HepG2 (cell line): ENCODE data around the gene IGFALS. TPM values are rescaled to one million over a fixed set of nuclear protein-coding genes. Genes with fewer than 3 reads are reported as not detected.

Experiments used
- ATAC-seq: fragments of 200-7000 bp; cut with Tn5 transposase; 3 replicates; pipeline ENCODE4 v1.9.1; 2020; ENCODE audit warnings: mild to moderate bottlenecking, moderate library complexity
- BruUV-seq: library from RNA; stranded (reverse); fragments of 400-500 nt; replicated peaks from 2 replicates; lab custom pipeline; 2021; lab: Mats Ljungman, UMichigan
- CTCF ChIA-PET: fragments of 300-600 bp; formaldehyde crosslinking; extraction: SDS; loops from one replicate; lab custom pipeline; 2021; ENCODE audit warnings: low total read pairs, inconsistent platforms, low intra/inter-chr PET ratio; lab: Yijun Ruan, JAX
- POLR2A ChIA-PET: fragments of 350-600 bp; sonication (Branson Sonifier 250); formaldehyde crosslinking; loops from one replicate; lab custom pipeline; 2020; ENCODE audit warnings: antibody characterized with exemption, inconsistent platforms; lab: Yijun Ruan, JAX
- DNase-seq: peaks from one replicate; pipeline ENCODE4 v3.0.0-alpha.2; 2015; ENCODE audit warnings: low spot score
- FAIRE-seq: peaks from 3 replicates; lab custom pipeline; 2011; peaks lifted over from hg19 to GRCh38; lab: Jason Lieb, UNC
- H2AFZ ChIP-seq: one replicate; pipeline ENCODE4 v1.6.1; 2011; ENCODE audit warnings: low read length, inconsistent platforms
- H3K27ac ChIP-seq: fragments of 300-600 bp; 3 replicates; pipeline ENCODE4 v1.8.0; 2011; ENCODE audit warnings: mixed run types, mild to moderate bottlenecking, mixed read lengths, low read length, inconsistent platforms; ENCODE audit not compliant: insufficient read depth; ENCODE audit errors: extremely low read length
- H3K27me3 ChIP-seq, 2 experiments: fragments of 200-600 bp in 1 of 2; 2 replicates in 1 of 2; 3 replicates in 1 of 2; pipeline versions ENCODE4 v1.6.0 to v1.8.0; 2011; ENCODE audit warnings: low read length in 2 of 2, mild to moderate bottlenecking in 2 of 2, moderate library complexity in 2 of 2, inconsistent platforms in 1 of 2; ENCODE audit not compliant: insufficient read depth in 2 of 2, control insufficient read depth in 1 of 2
- H3K36me3 ChIP-seq, 2 experiments: fragments of 200-600 bp in 1 of 2; replicated peaks in 1 of 2; 2 replicates in 1 of 2; 3 replicates in 1 of 2; pipeline versions ENCODE4 v1.5.1 to v1.8.0; 2011; ENCODE audit warnings: low read length in 2 of 2, inconsistent platforms in 1 of 2; ENCODE audit not compliant: insufficient read depth in 2 of 2, control insufficient read depth in 1 of 2
- H3K4me1 ChIP-seq: 2 replicates; pipeline ENCODE4 v1.5.1; 2012; ENCODE audit warnings: low read length, inconsistent platforms; ENCODE audit not compliant: insufficient read depth
- H3K4me2 ChIP-seq: 2 replicates; pipeline ENCODE4 v1.6.0; 2011; ENCODE audit warnings: low read depth, low read length, inconsistent platforms
- H3K4me3 ChIP-seq, 3 experiments: fragments of 200-600 bp in 1 of 3; sonication (generic), shearing (Covaris generic) in 1 of 3; replicated peaks in 1 of 3; 2 replicates each; pipeline ENCODE4 v1.5.1; 2011 to 2016; ENCODE audit warnings: low read length in 3 of 3, inconsistent platforms in 2 of 3, low read depth in 2 of 3, mild to moderate bottlenecking in 2 of 3, control low read depth in 1 of 3, mixed read lengths in 1 of 3; ENCODE audit not compliant: insufficient read depth in 1 of 3
- H3K79me2 ChIP-seq: one replicate; pipeline ENCODE4 v1.6.1; 2011; ENCODE audit warnings: low read length, inconsistent platforms; ENCODE audit not compliant: insufficient read depth
- H3K9ac ChIP-seq: 2 replicates; pipeline ENCODE4 v1.6.0; 2011; ENCODE audit warnings: mild to moderate bottlenecking, low read depth, low read length, inconsistent platforms; ENCODE audit not compliant: insufficient read depth
- H3K9me3 ChIP-seq: 2 replicates; pipeline ENCODE4 v1.5.1; 2012; ENCODE audit warnings: mild to moderate bottlenecking, low read length
- H4K20me1 ChIP-seq: 2 replicates; pipeline ENCODE4 v1.6.0; 2011; ENCODE audit warnings: inconsistent platforms, mild to moderate bottlenecking, low read length, moderate library complexity; ENCODE audit not compliant: insufficient read depth
- AGO2 ChIP-seq: fragments of 200-400 bp; formaldehyde crosslinking; optimal IDR thresholded peaks from 2 replicates; pipeline ENCODE3; 2017; ENCODE audit warnings: mild to moderate bottlenecking, low read depth, low read length, moderate library complexity
- CHD2 ChIP-seq: IDR thresholded peaks from 2 replicates; pipeline ENCODE4 v1.6.1; 2011; ENCODE audit warnings: low read depth, low read length, improper control_type of control experiment
- DR1 ChIP-seq: sonication (generic); formaldehyde crosslinking; IDR thresholded peaks from 2 replicates; pipeline ENCODE4 v1.8.0; 2021; ENCODE audit warnings: mild to moderate bottlenecking, missing genetic modification reagents, inconsistent platforms
- POLR2AphosphoS5 ChIP-seq: IDR thresholded peaks from 2 replicates; pipeline ENCODE4 v1.6.1; 2012; ENCODE audit warnings: low read depth, low read length
- POLR2G ChIP-seq: fragments of 200-400 bp; formaldehyde crosslinking; IDR thresholded peaks from 2 replicates; pipeline ENCODE4 v1.6.1; 2018; ENCODE audit warnings: mild to moderate bottlenecking, low read depth, low read length, moderate library complexity
- SIX1 ChIP-seq: sonication (generic); formaldehyde crosslinking; IDR thresholded peaks from 2 replicates; pipeline ENCODE4 v1.4.0; 2020; ENCODE audit warnings: missing genetic modification reagents, borderline replicate concordance
- TCF12 ChIP-seq, 2 experiments: fragments of 450-650 bp in 1 of 2; sonication (generic) in 1 of 2; formaldehyde crosslinking in 1 of 2; IDR thresholded peaks; 2 replicates each; pipeline versions ENCODE4 v1.6.1 to v1.8.0; 2017 to 2022; ENCODE audit warnings: antibody characterized with exemption in 1 of 2, mild to moderate bottlenecking in 1 of 2, missing genetic modification reagents in 1 of 2, moderate library complexity in 1 of 2
- TOPORS ChIP-seq: sonication (generic); formaldehyde crosslinking; IDR thresholded peaks from 2 replicates; pipeline ENCODE4 v1.8.0; 2023; ENCODE audit warnings: mild to moderate bottlenecking, missing genetic modification reagents
- ZNF225 ChIP-seq: sonication (generic); formaldehyde crosslinking; IDR thresholded peaks from 2 replicates; pipeline ENCODE4 v1.4.0; 2020; ENCODE audit warnings: mild to moderate bottlenecking, missing genetic modification reagents
- ZNF296 ChIP-seq: sonication (generic); formaldehyde crosslinking; conservative IDR thresholded peaks from 2 replicates; pipeline ENCODE4 v1.5.0; 2020; ENCODE audit warnings: mild to moderate bottlenecking, missing genetic modification reagents
- ZNF567 ChIP-seq: sonication (generic); formaldehyde crosslinking; IDR thresholded peaks from 2 replicates; pipeline ENCODE4 v1.8.1; 2023; ENCODE audit warnings: mild to moderate bottlenecking, missing genetic modification reagents, borderline replicate concordance
- ZNF569 ChIP-seq: sonication (generic); formaldehyde crosslinking; IDR thresholded peaks from 2 replicates; pipeline ENCODE4 v1.5.0; 2020; ENCODE audit warnings: mild to moderate bottlenecking, missing genetic modification reagents, moderate library complexity, borderline replicate concordance
- ZNF605 ChIP-seq: sonication (generic); formaldehyde crosslinking; IDR thresholded peaks from 2 replicates; pipeline ENCODE4 v1.8.0; 2022; ENCODE audit warnings: mild to moderate bottlenecking, missing genetic modification reagents
- ZNF687 ChIP-seq: sonication (generic); formaldehyde crosslinking; IDR thresholded peaks from 2 replicates; pipeline ENCODE4 v1.5.1; 2020; ENCODE audit warnings: mild to moderate bottlenecking, missing genetic modification reagents, moderate library complexity
- WGBS: methylation state at CpG from one replicate; pipeline ENCODE4 v1.1.6; 2017; ENCODE audit warnings: low lambda C conversion rate; 5-methylcytosine and 5-hydroxymethylcytosine counted together
- in situ Hi-C: cut with HindIII; loops from 2 replicates; pipeline ENCODE4 v1.10.0; 2017; ENCODE audit warnings: low pct_unique_long_range_greater_than_20kb; ENCODE audit not compliant: extremely low pct_ligation_motif_present
- intact Hi-C: fragments of 100-400 bp; cut with micrococcal nuclease; formaldehyde crosslinking; loops from one replicate; pipeline ENCODE4 v1.10.0; 2022; ENCODE audit not compliant: unreplicated experiment
- polyA plus RNA-seq, 8 experiments: library from polyadenylated mRNA; depleted of rRNA in 3 of 8; stranded (reverse) in 7 of 8; unstranded in 1 of 8; fragments of >200 nt; fragmentation: Illumina TruSeq in 4 of 8; extraction: Trizol in 4 of 8; gene quantifications; 2 replicates each; pipeline versions ENCODE4 v1.2.1 to v1.2.3, GENCODE V29; 2011 to 2016; ENCODE audit warnings: low read depth in 4 of 8, missing spikeins in 1 of 8, mixed read lengths in 1 of 8; ENCODE audit not compliant: insufficient read depth in 1 of 8
- total RNA-seq, 5 experiments: library from RNA; depleted of rRNA; stranded (reverse); fragments of >200 nt; fragmentation: Illumina TruSeq; extraction: Trizol; gene quantifications; 2 replicates each; pipeline ENCODE4 v1.2.3, GENCODE V29; 2016; ENCODE audit warnings: low read depth in 1 of 5

The IGFALS gene
- total and polyA plus RNA-seq, 2 of the 13 experiments (the other 11 are each of a cell fraction or from before 2014, with no cell fraction given) = 0.34 to 2.4 TPM

- H3K9ac ChIP-seq = no peak overlapping the region
- TF ChIP-seq ZNF687 (CRISPR knock-in tag) = 0 out of 2 replicates have a peak, but pooled peaks have one; percentile 14
- no peak for TF ChIP-seq TCF12 (IDR thresholded peaks at IDR 0.05)
- no peak for TF ChIP-seq TCF12 (CRISPR knock-in tag; IDR thresholded peaks at IDR 0.05)
- TF ChIP-seq TOPORS (CRISPR knock-in tag) = no peak
- TF ChIP-seq ZNF225 (CRISPR knock-in tag) = no peak
- no peak for TF ChIP-seq DR1 (CRISPR knock-in tag)
- TF ChIP-seq ZNF296 = no peak
- TF ChIP-seq AGO2 = peak; percentile 29
- TF ChIP-seq SIX1 (CRISPR knock-in tag) = no peak
- no peak for TF ChIP-seq ZNF605 (CRISPR knock-in tag)
- 0 out of 2 replicates have a peak, but pooled peaks have one; percentile 42 for TF ChIP-seq POLR2AphosphoS5
- TF ChIP-seq POLR2G = peak; percentile 57
- no peak for TF ChIP-seq CHD2
- no peak for TF ChIP-seq ZNF567 (CRISPR knock-in tag)
- no peak for TF ChIP-seq ZNF569 (CRISPR knock-in tag)
- TF ChIP-seq, all 625 proteins: peak for 4
- intact Hi-C loops = no loop called here
- no peak overlapping the region for H3K4me3 ChIP-seq
- no peak overlapping the region for H2AFZ ChIP-seq
- no peak for DNase-seq
- POLR2A ChIA-PET = interaction anchor here (1.2 kb wide), 1 partner anchor 37 kb away, joined by 3 read pairs; no protein-coding TSS in a partner anchor
- no peak for ATAC-seq
- H3K36me3 ChIP-seq = peaks cover 0 to 1% of the 10 kb centered on the region in 2 experiments; a peak in 2 of 5 replicates
- peaks cover 57% of the 10 kb centered on the region for H3K4me1 ChIP-seq
- no peaks in the 10 kb centered on the region for H3K9me3 ChIP-seq
- WGBS = 92% methylated on average over 18 of the region's 19 CpGs
- H3K79me2 ChIP-seq = peaks cover 47% of the 10 kb centered on the region
- CTCF ChIA-PET = no interaction called here
- in situ Hi-C loops = no loop called here
- no peaks in the 10 kb centered on the region; a peak in 1 of 5 replicates for H3K27me3 ChIP-seq
- peaks cover 5% of the 10 kb centered on the region; the same call in 1 of the 2 replicates for H4K20me1 ChIP-seq
- BruUV-seq = no TSS peak
- no peak for FAIRE-seq
- peak overlapping the region; percentile 93 for H3K27ac ChIP-seq
- H3K4me2 ChIP-seq = peak overlapping the region; percentile 11; the same call in 1 of the 2 replicates
Measured at GRCh38 chr16:1831186-1832075, 37.9 kb upstream of the IGFALS start.
